ENCODE data around the gene ZNF784.
A peak's percentile ranks its signal among the peaks of the same experiment; 100 is the strongest.

ZNF784 gene

DNA sequence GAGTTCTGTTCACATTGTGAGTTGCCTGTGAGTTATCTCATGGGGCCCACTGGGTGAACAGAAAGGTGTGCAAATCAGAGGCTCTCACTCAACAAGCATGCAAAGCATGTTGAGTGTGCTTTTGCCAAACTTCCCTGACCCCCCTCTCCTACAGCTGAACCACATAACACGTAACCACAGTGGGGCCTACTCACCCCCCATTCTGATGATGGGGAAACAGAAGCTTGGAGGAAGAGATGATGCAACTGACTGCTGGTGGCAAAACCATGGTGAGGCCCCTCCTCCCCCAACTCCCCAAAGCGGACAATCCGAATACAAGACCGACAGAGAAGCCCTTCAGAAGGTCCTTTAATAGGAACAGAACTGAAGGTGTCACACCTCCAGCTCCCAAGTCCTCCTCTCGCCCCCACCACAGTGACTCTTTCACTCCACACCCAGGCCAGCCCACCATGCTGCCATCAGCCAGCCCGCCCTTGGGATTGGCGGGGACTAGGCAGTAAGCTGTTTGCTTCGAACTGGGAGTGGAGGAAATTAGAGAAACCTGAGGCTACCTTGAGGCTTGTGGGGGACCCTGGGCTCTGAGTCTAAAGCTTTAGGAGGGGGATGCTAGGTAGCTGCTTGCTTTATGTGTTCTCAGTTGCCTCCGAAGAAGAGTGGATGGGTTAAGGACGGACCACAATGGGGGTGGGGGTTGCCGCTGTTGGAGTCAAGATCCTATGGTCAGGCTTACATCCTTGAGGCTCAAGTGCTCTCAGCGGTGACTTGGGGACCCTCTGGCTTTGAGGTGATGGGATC is 3.8 kb downstream of the ZNF784 start:
- DNase-seq (ENCODE audit: low spot score) = no peak

DNA sequence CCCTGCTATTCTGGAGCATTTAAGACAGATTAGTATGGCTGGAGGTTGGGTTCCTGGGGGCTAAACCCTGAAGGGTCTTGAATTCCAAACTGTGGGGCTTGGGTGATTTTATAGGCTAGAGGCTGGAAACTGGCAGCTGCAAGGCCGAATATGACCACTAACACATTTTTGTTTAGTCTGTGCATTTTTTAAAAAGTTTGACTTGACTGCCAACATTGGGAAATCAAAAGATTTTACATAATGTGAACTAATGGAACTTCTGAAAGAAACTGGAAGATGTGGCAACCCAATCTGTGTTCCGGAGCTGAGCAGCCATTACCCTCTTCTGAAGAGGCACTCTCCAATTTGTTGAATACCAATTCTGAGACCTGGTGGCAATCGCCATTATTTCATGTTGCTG is 5.1 kb downstream of the ZNF784 start:
- DNase-seq (ENCODE audit: low spot score) = no peak

DNA sequence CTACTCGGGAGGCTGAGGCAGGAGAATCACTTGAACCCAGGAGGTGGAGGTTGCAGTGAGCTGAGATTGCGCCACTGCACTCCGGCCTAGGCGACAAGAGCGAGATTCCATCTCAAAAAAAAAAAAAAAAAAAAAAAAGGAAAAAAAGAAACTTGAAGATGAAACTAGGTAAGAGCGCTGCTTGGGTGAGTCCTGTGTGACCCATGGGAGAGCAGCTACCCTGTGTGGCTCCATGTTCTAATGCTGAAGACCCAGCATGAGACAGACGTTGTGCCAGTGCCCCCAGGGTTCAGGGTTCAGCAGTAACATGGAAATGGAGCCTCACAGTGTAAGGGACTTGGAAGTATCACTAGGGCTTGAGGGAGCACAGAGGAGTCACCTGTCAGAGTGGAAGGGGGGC is 5.9 kb downstream of the ZNF784 start:
- no peak for DNase-seq (ENCODE audit: low spot score)

DNA sequence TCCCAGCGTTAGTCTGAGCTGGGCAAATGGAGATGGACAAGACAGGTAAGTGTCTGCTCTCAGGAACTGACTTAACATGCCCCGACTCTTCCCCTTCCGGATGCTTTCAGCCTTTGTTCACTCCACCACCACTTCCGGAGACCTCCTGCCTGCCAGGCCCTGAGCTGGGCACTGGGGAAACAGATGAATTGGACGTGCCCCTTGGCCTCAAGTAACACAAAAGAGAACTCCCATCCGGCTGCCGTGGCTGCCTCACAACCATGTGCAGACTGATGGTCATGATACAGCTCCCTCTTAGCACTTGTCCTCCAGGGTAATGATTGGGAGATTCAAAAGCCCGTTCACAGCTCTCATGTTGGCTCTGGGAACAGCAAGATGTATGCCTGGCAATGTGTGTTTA is 6.9 kb downstream of the ZNF784 start:
- no peak for DNase-seq (ENCODE audit: low spot score)

DNA sequence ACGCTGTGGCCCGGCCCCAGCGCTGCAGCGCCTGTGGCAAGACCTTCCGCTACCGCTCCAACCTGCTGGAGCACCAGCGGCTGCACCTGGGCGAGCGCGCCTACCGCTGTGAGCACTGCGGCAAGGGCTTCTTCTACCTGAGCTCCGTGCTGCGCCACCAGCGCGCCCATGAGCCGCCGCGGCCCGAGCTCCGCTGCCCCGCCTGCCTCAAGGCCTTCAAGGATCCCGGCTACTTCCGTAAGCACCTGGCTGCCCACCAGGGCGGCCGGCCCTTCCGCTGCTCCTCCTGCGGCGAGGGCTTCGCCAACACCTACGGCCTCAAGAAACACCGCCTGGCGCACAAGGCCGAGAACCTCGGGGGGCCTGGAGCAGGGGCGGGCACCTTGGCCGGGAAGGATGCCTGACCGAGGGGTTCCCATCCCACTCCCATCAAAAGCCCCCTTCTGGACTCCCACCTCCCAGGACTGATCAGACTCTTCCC is 7.9 kb downstream of the ZNF784 start:
- DNase-seq (ENCODE audit: low spot score) = no peak

DNA sequence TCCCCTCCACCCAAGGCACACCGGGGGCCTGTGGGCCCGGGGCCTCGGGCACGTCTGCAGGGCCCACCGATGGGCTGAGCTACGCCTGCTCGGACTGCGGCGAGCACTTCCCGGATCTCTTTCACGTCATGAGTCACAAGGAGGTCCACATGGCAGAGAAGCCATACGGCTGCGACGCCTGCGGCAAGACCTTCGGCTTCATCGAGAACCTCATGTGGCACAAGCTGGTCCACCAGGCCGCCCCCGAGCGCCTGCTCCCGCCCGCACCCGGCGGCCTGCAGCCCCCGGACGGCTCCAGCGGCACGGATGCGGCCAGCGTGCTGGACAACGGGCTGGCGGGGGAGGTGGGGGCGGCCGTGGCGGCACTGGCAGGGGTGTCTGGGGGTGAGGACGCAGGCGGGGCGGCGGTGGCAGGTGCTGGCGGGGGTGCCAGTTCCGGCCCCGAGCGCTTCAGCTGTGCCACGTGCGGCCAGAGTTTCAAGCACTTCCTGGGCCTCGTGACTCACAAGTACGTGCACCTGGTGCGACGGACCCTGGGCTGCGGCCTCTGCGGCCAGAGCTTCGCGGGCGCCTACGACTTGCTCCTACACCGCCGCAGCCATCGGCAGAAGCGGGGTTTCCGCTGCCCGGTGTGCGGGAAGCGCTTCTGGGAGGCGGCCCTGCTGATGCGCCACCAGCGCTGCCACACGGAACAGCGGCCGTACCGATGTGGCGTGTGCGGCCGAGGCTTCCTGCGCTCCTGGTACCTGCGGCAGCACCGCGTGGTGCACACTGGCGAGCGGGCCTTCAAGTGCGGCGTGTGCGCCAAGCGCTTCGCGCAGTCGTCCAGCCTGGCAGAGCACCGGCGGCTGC is 8.6 kb downstream of the ZNF784 start:
- no peak for DNase-seq (ENCODE audit: low spot score)

DNA sequence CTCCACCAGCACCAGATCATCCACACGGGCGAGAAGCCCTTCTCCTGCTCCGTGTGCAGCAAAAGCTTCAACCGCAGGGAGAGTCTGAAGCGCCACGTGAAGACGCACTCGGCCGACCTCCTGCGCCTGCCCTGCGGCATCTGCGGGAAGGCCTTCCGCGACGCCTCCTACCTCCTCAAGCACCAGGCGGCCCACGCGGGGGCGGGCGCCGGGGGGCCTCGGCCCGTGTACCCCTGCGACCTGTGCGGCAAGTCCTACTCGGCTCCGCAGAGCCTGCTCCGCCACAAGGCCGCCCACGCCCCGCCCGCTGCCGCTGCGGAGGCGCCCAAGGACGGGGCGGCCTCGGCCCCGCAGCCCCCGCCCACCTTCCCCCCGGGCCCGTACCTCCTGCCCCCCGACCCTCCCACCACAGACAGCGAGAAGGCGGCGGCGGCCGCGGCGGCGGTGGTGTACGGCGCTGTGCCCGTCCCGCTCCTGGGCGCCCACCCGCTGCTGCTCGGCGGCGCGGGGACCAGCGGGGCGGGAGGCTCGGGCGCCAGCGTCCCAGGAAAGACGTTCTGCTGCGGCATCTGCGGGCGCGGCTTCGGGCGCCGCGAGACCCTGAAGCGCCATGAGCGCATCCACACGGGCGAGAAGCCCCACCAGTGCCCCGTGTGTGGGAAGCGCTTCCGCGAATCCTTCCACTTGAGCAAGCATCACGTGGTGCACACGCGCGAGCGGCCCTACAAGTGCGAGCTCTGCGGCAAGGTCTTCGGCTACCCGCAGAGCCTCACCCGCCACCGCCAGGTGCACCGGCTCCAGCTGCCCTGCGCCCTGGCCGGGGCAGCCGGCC is 9.4 kb downstream of the ZNF784 start:
- no peak for DNase-seq (ENCODE audit: low spot score)

DNA sequence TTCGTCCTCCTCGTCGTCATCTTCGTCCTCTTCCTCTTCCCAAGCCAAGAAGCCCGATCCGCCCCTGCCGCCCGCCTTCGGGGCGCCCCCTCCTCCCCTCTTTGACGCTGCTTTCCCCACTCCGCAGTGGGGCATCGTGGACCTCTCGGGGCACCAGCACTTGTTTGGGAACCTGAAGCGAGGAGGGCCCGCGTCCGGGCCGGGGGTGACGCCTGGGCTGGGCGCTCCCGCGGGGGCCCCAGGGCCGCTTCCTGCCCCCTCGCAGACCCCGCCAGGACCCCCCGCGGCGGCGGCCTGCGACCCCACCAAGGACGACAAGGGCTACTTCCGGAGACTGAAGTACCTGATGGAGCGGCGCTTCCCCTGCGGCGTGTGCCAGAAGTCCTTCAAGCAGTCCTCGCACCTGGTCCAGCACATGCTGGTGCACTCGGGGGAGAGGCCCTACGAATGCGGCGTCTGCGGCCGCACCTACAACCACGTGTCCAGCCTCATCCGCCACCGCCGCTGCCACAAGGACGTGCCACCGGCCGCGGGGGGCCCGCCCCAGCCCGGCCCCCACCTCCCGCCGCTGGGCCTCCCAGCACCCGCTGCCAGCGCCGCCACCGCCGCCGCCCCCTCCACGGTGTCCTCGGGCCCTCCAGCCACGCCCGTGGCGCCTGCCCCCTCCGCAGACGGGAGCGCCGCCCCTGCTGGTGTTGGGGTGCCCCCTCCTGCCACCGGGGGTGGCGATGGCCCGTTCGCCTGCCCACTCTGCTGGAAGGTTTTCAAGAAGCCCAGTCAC is 10.2 kb downstream of the ZNF784 start:
- no peak for DNase-seq (ENCODE audit: low spot score)

DNA sequence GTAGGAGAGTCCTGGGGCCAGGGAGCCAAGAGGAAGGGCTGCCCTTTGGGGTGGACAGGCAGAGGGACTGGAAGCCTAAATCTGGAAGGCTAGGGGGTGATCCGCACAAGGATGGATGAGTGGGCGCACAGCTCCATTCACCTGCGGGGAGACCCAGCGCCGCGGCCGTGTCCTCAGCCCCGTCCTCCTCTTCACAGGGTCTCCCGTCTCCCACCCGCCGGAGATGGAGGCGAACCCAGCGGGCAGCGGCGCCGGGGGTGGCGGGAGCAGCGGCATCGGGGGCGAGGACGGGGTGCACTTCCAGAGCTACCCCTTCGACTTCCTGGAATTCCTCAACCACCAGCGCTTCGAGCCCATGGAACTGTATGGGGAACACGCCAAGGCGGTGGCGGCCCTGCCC is 11.0 kb downstream of the ZNF784 start:
- DNase-seq (ENCODE audit: low spot score) = no peak

DNA sequence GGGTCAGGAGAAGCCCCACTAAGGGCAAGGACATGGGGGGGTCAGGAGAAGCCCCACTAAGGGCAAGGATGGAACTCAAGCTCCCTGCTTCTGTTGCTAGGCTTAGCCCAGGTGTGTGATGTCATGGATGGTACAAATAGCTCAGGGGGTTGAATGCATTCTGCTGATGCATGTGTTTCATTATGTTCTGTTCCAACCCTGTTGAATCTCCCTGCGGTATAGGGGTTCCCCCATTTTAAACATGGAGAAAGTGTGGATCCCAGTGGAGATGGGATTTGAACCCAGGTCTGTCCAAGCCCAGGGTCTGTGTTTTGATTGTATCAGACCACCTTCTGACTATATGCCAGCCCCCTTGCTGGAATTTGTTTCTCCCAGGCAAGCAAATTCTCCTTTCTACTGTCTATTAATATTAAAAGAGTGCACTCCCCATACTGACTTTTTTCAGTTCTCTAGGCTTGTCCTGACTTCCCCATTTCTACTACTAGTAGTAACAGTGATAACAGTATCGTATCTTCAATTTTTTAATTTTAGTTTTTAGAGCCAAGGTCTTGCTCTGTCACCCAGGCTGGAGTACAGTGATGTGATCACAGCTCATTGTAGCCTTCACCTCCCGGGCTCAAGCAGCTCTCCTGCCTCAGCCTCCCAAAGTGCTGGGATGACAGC is 12.3 kb downstream of the ZNF784 start:
- no peak for DNase-seq (ENCODE audit: low spot score)

DNA sequence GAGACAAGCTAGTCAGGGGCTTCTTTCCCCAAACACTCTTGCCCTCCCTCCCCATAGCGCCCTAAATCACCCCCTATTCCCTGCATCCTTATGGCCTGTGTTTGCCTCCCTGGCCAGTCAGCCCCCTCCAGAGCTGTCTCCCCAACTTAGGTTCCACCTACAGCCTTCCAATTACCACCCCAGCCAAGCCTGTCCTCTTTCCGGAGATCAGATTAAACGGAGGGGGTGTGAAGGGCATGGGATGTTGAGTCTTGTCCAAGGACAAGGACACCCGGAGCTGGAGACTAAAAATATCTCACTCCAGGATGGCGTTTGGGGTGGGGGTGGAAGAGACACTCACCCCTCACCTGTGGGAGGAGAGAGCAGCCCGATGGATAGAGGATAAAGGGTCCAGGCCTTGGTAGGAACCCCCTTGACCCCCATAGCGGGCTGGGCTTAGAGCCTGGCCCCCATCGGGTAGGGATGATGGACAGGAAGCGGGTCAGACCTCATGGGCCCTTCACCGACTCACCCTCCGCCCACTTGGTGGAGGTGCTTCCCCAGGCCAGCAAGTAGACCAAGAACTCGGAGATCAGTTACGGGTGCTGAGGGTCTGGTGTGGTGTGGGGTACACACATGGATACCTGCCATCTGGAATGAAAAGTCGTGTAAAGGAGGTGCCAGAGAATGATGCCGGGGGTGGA is 12.9 kb downstream of the ZNF784 start:
- no peak for DNase-seq (ENCODE audit: low spot score)

DNA sequence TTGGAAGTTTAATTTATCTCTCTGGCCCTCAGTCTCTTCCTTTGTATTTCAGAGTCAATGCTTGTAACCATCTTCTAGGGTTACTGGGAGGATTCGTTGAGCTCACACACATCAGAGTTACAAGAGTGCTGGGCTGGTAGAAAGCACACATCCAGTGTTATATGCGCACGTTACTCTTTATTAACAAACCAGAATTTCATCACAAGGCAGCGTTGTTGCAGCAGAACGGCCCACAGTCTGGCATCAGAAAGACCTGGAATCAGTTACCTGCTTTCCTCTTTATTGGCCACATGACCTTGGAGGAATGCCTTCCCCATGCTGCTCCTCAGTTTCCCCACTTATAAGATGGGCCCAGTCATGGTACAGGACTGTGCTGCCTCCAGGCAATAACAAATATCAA is 15.0 kb downstream of the ZNF784 start:
- no peak for DNase-seq (ENCODE audit: low spot score)

DNA sequence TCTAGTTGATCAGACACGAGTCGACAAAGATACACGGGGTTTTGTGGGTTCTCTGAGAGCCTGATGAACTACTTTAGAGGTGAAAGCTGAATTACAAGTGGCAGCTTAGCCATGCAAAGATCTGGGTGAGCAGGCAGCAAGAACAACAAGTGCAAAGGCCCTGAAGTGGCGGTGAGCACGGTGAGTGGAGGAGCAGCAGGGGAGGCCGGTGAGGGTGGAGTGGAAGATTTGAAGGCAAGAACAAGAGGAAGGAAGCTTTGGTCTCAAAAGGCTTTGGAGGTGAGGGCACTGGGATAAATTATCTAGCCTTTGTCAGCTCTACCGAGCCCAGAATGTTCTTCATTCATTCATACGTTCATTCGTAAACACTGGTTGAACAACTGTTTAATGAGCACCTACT is 17.5 kb downstream of the ZNF784 start:
- no peak for DNase-seq (ENCODE audit: low spot score)

DNA sequence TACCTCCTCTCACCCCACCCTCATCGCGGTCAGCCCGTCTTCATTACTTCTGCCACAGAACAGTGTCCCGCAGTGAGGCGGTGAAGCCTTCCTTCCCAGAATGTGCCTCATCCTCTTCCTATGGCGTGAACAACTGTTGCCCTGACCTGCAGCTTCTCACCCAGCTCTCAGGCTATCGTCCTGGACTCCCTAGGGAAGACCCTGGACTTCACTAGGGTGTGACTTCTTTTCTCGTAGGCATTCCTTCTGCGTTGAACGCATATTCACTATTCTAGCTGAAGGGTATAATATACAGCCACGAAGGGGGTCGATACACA is 17.9 kb downstream of the ZNF784 start:
- DNase-seq (ENCODE audit: low spot score) = no peak

DNA sequence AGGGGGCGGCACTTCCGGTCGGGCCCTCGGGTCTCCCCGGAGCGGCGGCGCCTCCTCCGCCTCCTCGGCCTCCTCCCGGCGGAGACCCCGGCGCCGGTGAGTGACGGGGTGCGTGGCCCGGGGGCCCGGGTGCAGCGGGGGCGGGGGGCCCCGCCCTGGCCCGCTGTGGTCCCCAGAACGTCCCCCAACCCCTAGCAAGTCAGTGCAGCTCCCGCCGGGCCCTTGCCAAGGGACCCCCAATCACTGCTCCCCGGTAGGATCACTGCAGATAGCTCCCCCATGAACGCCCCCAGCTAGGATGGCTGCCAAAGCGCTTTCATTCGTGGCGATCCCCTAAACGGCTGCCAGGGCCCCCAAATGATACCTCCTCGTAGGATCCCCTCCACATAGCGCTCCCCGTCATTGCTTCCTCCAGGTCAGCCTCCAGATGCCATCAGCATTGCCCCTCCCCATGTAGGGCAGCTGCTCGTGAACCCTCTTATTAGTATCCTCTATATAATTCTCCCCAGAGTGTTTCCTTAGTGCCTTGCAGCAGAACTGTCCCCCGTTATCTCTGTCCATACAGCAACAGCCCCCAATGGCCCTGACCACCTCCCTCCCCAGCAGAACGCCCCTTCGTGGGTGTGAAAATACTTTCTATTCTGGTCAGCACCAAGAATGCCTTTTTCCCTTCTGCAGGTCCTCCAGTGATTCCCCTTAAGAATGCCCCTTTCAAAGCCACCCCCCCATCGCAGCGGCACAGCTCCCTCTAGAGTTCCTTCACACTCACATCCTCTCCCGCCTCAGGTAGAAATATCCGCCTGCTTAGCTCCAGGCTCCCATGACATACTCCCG is 18.5 kb downstream of the ZNF784 start, which contains the start of gene ZNF865:
ZNF865 (plus strand) TSS at position 11 of the 834 bp plus-strand sequence. CDS start 7,972 bp downstream, outside the sequence.
- DNase-seq (ENCODE audit: low spot score) = peak; percentile 73

DNA sequence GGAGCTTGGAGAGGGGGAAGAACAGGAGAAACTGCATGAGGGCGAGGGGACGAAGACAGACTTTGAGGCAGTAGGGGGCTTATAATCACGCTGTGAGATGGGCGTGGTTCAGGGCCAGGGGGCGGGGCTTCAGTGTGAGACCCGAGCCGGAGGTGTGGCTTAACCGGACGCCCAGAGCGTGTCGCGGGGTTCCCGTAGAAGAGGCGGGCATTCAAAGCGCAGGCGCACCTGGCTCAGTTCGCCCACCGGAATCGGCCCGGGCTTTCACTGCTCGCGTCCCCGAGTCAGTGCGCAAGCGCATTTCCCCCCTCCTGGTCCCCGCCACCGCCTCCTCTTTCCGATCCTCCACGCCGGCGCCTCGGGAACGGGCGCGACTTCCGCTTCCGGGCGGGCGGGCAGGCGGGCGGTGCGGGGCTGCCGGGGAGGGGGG is 19.1 kb downstream of the ZNF784 start:
- peak; percentile 99 for DNase-seq (ENCODE audit: low spot score)

DNA sequence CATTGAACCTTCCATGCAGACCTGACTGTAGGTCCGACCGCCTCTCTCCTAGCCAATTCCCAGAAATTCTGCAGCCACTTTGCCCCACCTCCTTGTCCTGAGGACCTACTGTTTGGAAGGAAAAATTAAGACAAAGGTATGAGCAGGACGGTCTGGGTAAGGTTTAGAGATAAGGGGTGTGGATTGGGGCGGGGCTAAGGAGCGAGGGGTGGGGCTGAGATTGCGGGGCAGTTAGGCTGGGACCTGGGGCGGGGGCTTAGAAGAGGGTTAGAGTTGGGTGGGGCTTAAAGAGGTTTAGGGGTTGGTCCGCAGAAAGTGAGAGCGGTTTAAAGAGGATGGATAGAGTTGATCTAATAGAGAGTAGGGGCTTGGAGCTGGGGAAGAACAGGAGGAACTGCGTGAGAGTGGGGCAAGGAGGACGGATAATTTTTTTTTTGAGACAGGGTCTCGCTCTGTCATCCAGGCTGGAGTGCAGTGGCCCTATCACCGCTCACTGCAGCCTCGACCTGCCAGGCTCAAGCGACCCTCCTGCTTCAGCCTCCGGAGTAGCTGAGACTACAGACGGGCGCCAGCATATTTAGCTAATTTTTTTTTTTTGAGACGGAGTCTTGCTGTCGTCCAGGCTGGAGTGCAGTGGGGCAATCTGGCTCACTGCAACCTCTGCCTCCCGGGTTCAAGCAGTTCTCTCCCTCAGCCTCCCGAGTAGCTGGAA is 20.6 kb downstream of the ZNF784 start:
- DNase-seq (ENCODE audit: low spot score) = no peak

DNA sequence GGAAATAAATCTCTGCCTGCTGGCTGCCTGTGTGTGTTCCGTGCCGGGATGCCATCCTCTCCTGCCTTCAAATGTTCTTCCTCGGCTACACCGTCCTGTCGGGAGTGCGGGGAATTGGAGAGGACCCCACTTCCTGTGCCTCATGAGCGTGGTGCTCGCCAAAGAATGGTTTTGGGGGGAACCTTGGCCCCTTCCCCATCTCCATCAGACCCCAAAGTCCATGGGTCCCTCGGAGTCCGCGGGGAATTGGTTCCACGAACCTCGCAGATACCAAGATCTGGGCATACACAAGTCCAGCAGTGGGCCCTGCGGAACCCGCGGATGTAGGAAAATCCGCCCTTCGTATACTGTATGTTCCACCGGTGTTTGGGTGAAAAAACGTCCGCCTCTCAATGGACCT is 21.3 kb downstream of the ZNF784 start:
- no peak for DNase-seq (ENCODE audit: low spot score)

All from activated CD4-positive, alpha-beta T cell treated with anti-CD3 and anti-CD28 coated beads, Interleukin-2, Interleukin-4, amounts not matched to agents 100 ng/mL and 50 ng/mL, durations not matched to agents 16 hours and 8 hours (primary cell).